HL-60 (cell line): Measurements from ENCODE around the gene PUM2.
A peak's percentile ranks its signal among the peaks of the same experiment; 100 is the strongest.

ENCODE experiments used
- DNase-seq, 2 experiments: peaks; one replicate each; pipeline ENCODE4 v3.0.0-alpha.2; 2010 to 2020; ENCODE audit warnings: low read depth in 1 of 2, low spot score in 1 of 2
- H3K27ac ChIP-seq: fragments of 250-450 bp; sonication (Bioruptor Pico); replicated peaks from 2 replicates; pipeline ENCODE4 v1.5.1; 2020; ENCODE audit warnings: mild to moderate bottlenecking, moderate library complexity
- H3K27me3 ChIP-seq: fragments of 250-450 bp; sonication (Bioruptor Pico); 2 replicates; pipeline ENCODE4 v1.5.1; 2021; ENCODE audit warnings: mild to moderate bottlenecking, moderate library complexity; ENCODE audit not compliant: insufficient read depth, poor library complexity, severe bottlenecking
- H3K4me3 ChIP-seq: replicated peaks from 2 replicates; pipeline ENCODE4 v1.5.1; 2011; ENCODE audit warnings: mild to moderate bottlenecking, control low read depth, low read length; ENCODE audit not compliant: insufficient read depth
- GABPA ChIP-seq: IDR thresholded peaks from 2 replicates; pipeline ENCODE4 v1.6.1; 2012; ENCODE audit warnings: low read depth
- POLR2AphosphoS5 ChIP-seq: IDR thresholded peaks from 2 replicates; pipeline ENCODE4 v1.6.1; 2012; ENCODE audit warnings: low read depth
- SPI1 ChIP-seq: IDR thresholded peaks from 2 replicates; pipeline ENCODE4 v1.6.1; 2012; ENCODE audit warnings: low read depth, mild to moderate bottlenecking, borderline replicate concordance
- TF ChIP-seq, protein P1 (sequence below): IDR thresholded peaks from 2 replicates; pipeline ENCODE4 v1.6.1; 2012; ENCODE audit warnings: low read depth; ENCODE audit not compliant: insufficient replicate concordance
- TF ChIP-seq, protein P2 (sequence below): IDR thresholded peaks from one replicate; pipeline ENCODE4 v1.5.1; 2011; ENCODE audit warnings: low read length, control low read depth, inconsistent platforms; ENCODE audit not compliant: insufficient read depth

Gene PUM2

DNA sequence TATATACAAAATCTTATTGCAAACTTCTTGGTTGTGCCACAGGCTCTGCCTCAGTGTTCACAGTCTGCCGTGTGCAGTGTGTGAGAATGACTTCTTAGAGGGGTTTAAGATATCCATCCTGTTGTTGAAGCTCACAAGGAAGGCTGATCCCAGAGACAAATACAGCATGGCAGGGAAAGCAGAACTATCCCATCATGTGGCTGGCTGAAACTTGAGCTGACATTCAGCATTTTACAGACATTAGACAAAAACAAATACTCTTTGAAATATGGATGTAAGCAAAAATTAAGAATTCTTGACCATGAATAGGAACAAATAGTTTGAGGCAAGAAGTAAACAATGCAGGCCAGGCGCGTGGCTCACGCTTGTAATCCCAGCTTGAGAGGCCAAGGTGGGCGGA lies 12.9 kb upstream of the PUM2 start:
- Histone ChIP-seq H3K4me3 (no peak overlapping the region), H3K27me3 (no peaks in the 10 kb centered on the region), H3K27ac (no peak overlapping the region)
- no peak for DNase-seq
- TF ChIP-seq POLR2AphosphoS5: no peak
- TF ChIP-seq, protein P1, sequence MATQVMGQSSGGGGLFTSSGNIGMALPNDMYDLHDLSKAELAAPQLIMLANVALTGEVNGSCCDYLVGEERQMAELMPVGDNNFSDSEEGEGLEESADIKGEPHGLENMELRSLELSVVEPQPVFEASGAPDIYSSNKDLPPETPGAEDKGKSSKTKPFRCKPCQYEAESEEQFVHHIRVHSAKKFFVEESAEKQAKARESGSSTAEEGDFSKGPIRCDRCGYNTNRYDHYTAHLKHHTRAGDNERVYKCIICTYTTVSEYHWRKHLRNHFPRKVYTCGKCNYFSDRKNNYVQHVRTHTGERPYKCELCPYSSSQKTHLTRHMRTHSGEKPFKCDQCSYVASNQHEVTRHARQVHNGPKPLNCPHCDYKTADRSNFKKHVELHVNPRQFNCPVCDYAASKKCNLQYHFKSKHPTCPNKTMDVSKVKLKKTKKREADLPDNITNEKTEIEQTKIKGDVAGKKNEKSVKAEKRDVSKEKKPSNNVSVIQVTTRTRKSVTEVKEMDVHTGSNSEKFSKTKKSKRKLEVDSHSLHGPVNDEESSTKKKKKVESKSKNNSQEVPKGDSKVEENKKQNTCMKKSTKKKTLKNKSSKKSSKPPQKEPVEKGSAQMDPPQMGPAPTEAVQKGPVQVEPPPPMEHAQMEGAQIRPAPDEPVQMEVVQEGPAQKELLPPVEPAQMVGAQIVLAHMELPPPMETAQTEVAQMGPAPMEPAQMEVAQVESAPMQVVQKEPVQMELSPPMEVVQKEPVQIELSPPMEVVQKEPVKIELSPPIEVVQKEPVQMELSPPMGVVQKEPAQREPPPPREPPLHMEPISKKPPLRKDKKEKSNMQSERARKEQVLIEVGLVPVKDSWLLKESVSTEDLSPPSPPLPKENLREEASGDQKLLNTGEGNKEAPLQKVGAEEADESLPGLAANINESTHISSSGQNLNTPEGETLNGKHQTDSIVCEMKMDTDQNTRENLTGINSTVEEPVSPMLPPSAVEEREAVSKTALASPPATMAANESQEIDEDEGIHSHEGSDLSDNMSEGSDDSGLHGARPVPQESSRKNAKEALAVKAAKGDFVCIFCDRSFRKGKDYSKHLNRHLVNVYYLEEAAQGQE: no peak
- no peak for TF ChIP-seq SPI1
- TF ChIP-seq, protein P2, sequence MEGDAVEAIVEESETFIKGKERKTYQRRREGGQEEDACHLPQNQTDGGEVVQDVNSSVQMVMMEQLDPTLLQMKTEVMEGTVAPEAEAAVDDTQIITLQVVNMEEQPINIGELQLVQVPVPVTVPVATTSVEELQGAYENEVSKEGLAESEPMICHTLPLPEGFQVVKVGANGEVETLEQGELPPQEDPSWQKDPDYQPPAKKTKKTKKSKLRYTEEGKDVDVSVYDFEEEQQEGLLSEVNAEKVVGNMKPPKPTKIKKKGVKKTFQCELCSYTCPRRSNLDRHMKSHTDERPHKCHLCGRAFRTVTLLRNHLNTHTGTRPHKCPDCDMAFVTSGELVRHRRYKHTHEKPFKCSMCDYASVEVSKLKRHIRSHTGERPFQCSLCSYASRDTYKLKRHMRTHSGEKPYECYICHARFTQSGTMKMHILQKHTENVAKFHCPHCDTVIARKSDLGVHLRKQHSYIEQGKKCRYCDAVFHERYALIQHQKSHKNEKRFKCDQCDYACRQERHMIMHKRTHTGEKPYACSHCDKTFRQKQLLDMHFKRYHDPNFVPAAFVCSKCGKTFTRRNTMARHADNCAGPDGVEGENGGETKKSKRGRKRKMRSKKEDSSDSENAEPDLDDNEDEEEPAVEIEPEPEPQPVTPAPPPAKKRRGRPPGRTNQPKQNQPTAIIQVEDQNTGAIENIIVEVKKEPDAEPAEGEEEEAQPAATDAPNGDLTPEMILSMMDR: no peak
- TF ChIP-seq GABPA: no peak

DNA sequence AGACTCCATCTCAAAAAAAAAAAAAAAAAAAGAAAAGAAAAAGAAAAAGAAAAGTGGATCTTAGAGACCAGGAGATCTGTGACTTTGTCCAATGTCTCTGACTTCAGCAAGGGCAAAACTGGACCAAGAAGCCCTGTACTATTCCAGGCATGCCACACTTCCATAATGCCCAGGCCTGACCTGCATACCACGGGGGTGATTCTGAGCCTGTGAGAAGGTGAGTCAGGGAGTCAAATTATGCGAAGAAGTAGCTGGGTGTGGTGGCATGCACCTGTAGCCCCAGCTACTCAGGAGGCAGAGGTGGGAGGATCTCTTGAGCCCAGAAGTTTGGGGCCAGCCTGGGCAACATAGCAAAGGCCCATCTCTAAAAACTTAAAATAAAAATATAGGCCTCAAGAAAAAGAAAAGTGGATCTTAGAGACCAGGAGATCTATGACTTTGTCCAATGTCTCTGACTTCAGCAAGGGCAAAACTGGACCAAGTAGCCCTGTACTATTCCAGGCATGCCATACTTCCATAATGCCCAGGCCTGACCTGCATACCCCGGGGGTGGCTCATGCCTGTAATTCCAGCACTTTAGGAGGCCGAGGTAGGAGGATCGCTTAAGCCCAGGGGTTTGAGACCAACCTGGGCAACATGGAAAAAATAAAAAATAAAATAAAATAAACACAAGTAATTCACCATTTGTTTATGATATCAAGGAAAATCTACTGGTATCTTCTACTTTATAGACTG lies 12.2 kb upstream of the PUM2 start:
- no peaks in the 10 kb centered on the region for H3K27me3 ChIP-seq
- TF ChIP-seq, protein P1: no peak
- TF ChIP-seq GABPA: no peak
- TF ChIP-seq POLR2AphosphoS5: no peak
- no peak for TF ChIP-seq SPI1
- TF ChIP-seq, protein P2: no peak
- DNase-seq: no peak
- no peak overlapping the region for H3K4me3 ChIP-seq
- H3K27ac ChIP-seq: no peak overlapping the region

DNA sequence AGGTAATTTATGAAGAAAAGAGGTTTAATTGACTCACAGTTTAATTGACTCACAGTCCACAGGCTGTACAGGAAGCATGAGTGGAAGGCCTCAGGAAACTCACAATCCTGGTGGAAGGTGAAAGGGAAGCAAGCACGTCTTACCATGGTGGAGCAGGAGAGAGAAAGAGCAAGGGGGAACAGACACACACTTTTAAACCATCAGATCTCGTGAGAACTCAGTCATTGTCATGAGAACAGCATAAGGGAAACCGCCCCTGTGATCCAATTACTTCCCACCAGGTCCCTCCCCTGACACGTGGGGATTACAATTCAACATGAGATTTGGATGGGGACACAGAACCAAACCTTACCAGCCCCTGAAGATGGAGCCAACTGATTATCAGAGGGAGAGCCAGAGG lies 11.2 kb upstream of the PUM2 start:
- no peak overlapping the region for H3K27ac ChIP-seq
- H3K4me3 ChIP-seq: no peak overlapping the region
- H3K27me3 ChIP-seq: no peaks in the 10 kb centered on the region
- DNase-seq: peak in 1 of 2 experiments; percentile 46
- no peak for TF ChIP-seq GABPA
- TF ChIP-seq POLR2AphosphoS5: no peak
- no peak for TF ChIP-seq SPI1
- TF ChIP-seq, protein P1: no peak
- TF ChIP-seq, protein P2: no peak
